Fibroblast of gingiva (primary cell): Measurements from ENCODE around the gene EXPH5.

ENCODE experiments used
- DNase-seq: peaks from one replicate; pipeline ENCODE4 v3.0.0-alpha.2; 2011; ENCODE audit warnings: low read depth

The EXPH5 gene

DNA sequence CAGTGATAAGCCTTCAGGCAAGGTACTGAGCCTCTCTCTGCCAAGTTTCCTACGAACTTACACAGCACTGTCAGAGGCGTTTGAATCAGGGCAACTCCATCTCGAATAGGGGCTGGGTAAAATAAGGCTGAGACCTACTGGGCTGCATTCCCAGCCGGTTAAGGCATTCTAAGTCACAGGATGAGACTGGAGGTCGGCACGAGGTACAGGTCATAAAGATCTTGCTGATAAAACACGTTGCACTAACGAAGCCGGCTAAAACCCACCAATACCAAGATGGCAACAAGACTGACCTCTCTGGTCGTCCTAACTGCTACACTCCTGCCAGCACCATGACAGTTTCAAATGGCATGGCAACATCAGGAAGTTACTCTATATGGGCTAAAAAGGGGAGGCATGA, 75.0 kb downstream of the EXPH5 start:
- no peak for DNase-seq

DNA sequence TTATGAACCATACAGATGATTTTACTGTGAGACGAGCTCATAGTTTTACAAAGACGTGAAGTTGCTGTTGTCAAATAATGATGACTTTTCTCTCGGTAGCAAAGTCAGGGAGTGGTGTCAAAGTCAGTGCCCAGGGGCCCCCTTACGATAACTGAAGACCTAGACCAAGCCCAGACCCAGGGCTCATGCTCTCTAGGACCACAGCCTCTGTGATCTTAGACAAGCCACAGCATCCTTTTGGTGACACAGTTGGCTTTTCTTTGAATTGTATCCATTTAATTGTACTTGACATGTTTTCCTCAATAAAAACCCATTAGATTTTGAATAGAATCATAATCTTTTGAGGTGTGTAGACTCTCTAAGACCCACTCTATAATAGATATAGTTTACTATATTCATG, 77.4 kb downstream of the EXPH5 start:
- no peak for DNase-seq

DNA sequence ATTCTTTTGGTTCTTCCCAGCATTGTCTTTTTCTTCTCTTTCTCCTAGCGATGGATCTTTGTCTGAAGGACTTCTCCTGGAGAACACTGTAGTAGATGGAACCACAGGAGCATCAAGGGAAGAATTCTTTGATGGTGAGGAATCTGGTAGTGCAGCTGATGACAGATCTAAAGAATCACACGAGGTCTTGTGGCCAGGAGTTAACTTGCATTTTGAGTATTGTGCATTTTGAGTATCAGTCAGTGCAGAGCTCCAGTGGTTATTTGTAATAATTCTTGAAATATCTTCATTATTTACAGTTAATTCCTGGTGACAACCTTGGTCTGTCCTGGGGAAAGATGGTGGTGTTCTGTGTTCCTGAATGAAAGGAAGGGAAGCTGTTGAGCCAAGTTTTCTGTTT, 80.9 kb downstream of the EXPH5 start:
- DNase-seq, result no peak

DNA sequence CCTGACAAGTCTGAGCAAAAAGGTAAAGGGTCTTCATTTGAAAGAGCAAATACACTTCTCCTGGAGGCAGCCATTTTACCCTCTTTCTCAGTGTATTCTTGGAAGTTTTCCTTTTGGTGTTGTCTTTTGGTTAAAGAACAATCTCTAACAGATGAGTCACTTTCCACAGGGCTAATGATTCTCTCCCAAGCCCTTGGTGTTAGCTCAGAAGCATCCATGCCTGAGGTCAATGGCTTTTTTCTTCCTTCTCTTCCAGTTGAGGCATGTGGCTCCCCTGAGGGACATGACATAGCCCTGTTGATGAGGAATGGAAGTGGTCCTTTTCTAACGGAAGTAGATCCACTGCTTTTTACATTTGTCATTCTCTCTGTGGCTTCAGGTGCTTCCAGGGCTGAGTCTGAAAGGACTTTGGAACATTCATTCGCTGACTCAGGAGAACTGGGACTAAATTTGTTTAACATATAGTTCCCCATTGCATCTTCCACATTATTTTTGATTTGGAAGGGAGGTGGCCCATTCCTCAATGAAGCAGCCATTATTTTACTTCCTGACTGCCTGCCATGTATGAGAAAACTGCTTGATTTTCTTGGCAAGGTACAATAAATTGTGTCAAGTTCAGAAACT, 81.6 kb downstream of the EXPH5 start:
- DNase-seq, result peak; percentile 42

GRCh38 chr11:108508653-108509593, 84.6 kb downstream of the EXPH5 start:
- no peak for DNase-seq

DNA sequence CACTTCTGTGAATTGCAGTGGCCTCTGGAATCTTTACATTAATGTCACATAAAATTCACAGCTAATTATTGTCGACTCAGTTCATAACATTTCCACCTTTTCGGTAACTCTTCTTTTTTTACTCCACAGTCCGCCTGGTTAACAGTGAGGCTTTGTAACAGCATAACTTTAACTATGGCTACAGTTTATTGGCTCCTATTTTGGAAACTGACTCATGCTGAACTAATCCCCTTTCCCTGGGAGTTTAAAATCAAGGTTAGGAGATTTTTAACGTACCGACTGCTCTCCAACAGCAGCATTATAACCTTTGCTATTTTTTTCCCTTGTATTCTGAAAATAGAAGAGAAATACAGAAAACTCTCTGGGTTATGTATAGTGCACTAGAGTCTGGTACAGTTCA, 92.2 kb downstream of the EXPH5 start:
- DNase-seq, result no peak

DNA sequence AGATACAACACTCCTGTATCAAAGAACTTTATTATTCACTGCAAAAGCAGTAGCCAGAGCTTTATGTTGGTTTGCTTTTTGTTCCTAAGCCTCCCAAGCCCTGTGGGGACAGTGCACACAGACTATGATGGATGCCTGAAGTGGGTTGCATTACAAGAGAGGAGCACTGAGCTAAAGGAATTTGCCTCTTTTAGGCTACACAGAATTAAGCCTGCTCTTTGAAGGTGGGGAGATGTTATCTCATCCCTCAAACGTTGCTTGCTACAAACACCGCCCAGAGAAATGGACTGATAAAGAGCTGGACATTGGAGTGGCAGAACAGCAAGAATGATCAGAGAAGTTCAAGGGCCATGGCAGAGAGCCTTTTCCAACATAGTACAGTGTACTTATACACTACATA, 92.8 kb downstream of the EXPH5 start:
- DNase-seq, result no peak

DNA sequence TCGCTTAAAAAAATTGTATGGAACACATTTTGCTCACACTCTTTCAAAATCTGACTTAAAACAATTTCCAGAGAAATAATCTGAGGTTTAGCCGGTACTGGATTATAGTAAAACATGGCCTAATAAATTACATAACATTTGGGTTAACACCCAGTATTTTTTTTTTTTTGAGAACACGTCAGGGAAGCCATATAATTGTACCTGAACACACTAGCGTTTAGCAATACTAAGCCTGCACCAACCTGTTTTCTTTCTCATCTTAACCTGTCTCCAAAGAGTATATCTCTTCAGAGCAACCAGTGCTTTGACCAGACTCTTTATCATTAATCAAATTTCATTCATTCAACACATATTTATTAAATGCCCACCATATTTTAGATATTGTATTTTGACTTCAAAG, 93.4 kb downstream of the EXPH5 start:
- no peak for DNase-seq

DNA sequence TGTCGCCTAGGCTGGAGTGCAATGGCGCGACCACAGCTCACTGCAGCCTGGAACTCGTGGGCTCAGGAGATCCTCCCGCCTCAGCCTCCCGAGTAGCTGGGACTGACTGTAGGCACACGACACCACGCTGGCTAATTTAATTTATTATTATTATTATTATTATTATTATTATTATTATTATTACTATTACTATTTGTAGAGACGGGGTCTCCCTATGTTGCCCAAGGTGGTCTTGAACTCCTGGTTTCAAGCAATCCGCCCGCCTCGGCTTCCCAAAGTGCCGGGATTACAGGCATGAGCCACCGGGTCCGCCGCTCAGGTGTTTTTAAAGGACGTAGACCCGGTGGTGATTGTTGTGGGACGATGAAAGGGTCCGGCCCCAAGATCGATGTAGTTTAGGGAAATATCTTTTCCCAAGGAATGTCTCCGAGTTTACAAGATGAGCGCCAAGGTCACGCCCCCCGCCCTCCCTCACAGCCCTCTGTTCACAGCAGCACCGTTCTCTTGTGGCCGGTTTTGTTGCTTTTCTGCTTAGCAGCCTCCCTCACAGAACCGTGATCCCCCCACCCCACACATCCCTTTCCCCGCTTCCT, 94.7 kb downstream of the EXPH5 start:
- DNase-seq, result no peak

GRCh38 chr11:108498046-108498815, 95.3 kb downstream of the EXPH5 start, which contains the start of gene POGLUT3:
Gene POGLUT3, minus strand, starts transcription at chr11:108498384. Its CDS starts 18 bp downstream, at chr11:108498366.
- DNase-seq, result peak; percentile 49

- peak; percentile 98 for DNase-seq
Measured at GRCh38 chr11:108497317-108498045, 96.1 kb downstream of the EXPH5 start.

DNA sequence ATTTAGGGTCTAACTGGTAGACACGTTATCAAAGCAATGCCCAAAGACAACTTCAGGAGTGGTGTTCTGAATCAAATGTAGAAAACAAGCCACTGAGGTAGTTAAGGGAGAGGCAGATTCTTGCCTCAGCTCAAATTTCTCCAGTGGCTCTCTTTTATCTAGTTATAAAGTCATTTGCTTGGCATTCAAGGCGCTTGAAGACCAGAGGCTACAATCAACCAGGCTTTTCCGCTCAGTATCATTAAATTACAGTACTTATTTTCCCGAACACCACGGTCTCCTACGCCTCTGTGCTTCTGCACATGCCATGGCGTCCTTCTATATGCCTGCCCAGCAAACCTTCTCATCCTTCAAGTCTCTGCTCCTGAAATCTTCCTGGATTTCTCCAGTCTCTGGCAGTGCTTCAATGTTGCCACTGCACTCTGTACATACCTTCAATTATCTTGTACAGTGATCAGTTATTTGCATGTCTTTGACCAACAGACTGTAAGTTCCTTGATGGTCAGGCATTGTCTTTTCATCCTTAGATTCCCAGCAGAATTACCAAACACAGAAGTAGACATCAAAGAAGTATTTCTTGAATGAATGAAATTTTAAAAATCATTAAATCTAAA, 96.8 kb downstream of the EXPH5 start:
- peak; percentile 6 for DNase-seq

DNA sequence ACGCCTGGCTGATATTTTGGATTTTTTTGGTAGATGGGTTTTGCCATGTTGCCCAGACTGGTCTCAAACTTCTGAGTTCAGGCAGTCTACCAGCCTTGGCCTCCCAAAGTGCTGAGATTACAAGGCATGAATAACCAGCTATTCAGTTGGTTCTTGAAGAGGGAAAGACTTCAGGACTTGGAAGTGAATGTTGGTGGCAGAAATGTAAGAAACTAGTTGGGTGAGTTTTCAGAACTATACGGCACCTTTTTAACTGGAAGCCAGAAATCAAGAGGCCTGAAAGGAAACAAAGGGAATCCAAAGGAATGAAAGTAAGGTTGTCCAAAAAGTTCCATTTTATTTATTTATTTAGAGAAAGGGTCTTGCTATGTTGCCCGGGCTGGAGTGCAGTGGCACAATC, 98.2 kb downstream of the EXPH5 start:
- no peak for DNase-seq

GRCh38 chr11:108494182-108494581, 99.4 kb downstream of the EXPH5 start:
- DNase-seq, result no peak

DNA sequence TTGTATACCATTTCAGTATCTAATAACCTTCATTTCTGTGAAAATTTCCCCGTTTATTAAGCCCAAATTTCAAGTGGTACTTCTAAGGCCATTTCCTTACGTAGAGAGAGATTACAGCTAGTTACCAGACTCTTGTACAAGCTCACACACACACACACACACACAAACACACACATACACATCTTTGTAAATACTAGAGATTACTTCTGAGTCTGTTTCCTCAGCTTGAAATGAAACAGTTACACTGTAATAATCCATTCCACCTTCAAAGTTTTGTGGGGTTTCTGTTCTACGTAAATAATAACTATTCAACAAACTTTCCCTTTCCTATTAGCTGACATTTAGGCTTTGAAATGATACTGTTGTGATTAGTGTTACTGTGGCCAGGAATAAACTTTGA, 101.6 kb downstream of the EXPH5 start:
- no peak for DNase-seq

DNA sequence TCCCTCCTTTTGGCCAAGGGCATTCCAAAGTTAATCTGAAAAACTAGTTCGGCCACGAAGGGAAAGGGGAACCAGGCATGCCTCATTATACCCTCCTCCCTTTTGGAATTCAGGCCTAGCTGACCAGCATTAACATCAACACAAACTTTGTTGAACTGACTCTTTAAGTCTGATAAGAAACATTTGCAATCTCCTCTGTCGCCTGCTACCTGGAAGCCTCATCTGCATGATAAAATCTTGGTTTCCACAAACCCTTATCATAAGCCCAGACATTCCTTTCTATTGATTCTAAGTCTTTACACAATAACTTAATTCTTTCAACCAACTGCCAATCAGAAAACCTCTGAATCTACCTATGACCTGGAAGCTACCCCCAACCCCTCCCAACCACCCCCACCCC, 106.7 kb downstream of the EXPH5 start:
- no peak for DNase-seq

DNA sequence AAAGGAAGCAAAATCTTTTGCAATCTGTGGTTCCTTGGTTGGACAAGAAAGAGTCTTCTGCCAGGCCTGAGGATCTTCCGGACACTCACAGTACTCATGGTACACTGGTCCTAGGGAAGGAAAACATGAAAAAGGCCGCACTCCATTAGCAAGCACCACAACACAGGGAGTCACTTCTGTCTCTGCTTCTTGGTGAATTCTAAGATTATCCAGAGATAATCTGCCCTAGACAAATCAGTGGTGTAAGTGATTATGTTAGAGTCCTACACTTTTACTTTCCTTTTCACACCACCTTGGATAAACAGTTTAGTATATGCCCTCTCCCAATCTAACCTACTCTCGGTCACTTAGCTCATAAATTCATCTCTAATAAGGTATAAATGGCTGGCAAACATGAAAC, 107.2 kb downstream of the EXPH5 start:
- DNase-seq, result no peak

GRCh38 chr11:108483163-108483562, 110.4 kb downstream of the EXPH5 start:
- DNase-seq, result no peak

DNA sequence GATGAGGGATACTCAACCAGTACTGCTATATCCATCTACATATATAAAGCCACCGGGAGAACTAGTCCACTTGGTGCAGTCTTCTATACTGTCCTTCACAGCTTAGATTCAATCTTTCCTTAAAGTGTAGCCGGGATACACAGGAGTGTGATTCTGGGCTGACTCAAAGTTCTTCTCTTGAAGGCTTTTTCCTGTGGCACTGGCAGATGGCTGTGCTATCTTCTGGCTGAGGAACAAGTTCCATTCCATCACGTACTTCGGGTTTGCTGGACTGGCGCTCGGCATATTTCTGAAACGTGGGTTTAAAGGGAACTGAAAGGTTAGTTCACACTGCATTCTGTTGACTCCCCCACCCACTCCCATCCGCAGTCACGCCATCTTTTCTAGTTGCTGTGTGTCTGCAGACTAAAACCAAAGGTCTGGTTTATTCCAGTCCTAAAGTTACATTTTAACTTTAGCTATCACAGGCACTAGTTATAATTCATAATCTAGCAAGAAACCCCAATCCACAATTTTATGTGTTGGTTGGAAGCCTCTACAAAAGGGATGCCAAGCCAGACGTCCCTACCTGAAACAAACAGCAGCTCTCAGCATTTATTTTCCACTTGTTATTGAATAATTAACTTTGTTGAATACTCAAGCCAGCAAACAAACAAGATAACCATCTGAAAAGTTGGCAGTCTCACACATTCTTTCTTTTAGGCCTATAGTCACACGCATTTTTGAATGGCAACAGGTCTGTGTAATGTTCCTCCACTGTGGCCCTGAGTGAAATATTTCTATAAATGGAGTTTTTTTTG, 118.7 kb downstream of the EXPH5 start:
- no peak for DNase-seq

GRCh38 chr11:108472681-108473080, 120.9 kb downstream of the EXPH5 start:
- peak; percentile 75 for DNase-seq
